HG02973 (cell line): ENCODE results near the gene CCNJL.
"Not testable (repeated sequence)": the region's sequence is repeated elsewhere in the genome, so short reads cannot be mapped to it uniquely, and the experiment has no call there.

Source experiments
- ATAC-seq: cut with Tn5 transposase; IDR thresholded peaks from one replicate; pipeline ENCODE4 v1.9.1; 2021; ENCODE audit warnings: moderate library complexity; ENCODE audit not compliant: unreplicated experiment

CCNJL gene

DNA sequence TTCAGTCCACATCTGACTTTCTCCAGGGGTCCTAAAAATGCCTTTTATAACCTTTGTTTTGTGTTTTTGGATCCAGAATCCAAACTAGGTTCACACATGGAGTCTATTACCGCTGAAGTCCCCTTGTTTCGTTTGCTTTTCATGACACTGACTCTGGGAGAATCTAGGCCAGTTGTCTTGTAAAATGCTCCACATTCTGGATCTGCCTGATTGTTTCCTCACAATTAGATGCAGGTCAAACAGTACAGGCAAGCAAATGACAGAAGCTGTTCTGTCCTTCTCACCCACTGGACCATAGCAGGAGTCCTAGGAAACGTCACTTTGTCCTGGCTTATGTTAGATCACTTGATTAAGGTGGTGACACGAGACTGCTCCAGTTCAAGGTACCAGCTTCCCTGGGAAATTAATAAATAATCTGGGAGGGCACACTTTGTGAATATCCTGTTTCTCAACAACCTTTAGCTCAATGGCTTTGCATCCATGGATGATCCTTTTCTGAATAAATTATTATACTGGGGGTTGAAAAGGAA lies 49.0 kb downstream of the CCNJL start:
- no peak for ATAC-seq

DNA sequence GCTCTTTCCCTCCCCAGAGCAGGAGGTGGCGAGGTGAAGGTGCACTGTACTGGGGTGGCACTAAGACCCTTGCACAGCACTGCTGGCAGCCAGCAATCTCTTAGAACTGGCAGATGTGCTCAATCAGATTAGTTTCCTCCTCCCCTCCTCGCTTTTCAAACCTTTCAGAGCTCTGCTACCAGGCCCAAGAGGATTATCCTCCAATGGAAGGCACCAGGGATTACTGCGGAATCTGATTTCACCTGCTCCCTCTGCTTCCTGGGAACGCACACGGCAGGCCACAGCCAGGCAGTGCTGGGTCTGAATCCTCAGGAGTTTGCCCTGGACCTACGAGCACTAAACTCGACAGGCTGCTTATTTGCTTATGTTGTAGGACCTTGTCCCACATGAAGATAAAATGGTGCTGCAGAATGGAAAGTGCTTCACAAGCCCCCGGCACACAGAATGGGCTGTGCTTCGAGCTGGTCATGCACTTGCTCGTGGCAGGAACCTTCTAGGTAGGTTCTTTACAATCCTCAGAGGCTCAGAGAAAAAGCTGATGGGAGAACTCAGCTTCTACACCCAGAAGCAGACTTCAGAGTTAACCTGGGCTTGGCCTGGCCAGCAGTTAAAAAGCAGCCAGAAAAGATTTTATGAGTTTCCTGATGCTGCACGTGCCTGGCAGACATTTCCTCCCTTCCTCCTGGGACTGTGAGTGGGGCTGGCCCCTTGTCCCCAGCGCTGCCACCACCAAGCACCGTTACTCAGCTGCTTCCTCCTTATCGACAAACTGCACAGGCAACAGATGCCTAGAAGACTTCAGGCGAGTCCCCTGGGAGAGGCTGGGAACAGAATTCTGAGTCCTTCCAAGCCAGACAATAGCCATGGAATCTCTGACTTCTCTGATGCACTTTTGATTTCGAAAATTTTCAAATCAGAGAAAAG lies 50.0 kb downstream of the CCNJL start:
- ATAC-seq: no peak

DNA sequence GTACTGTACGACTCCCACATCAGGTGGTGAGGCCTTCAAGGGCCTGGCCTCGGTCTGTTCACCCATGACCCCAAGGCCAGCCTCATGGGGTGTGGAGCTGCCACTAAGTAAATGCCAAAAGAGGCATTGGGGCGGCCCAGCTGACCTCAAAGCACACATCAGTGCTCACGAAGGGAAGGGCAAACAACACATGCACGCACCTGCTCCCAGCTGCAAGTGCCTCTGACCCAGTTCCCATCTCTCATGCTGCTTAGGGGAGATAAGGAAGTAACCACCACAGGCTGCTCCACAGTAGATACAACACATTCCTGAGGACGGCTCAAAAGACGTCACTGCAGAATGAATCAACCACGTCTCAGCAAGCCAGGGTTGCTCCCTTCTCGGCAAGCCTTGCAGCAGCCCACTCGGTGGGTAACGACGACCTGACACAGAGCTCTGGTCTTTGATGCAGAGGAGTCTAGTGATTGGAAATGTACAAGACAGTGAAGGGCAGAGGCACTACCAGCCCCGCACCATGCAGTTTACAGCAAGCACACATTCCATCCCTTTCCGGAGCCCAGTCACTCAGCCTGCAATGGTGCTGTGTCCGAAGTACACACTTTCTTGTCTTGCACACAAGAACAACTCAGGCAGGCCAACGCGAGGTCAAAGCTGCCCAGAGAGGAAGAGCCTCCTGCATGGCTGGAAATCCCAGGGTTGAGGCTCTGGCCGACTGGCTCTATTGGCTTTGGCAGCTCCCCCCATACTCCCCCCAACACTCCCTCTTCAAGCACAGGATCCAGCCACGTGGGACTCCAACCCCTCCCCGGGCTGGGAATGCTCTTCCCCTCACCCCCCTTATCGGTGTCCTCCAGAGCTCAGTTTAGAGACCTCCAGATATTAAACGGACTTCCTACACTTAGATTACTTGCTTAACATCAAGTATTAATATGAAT lies 51.2 kb downstream of the CCNJL start:
- no peak for ATAC-seq

DNA sequence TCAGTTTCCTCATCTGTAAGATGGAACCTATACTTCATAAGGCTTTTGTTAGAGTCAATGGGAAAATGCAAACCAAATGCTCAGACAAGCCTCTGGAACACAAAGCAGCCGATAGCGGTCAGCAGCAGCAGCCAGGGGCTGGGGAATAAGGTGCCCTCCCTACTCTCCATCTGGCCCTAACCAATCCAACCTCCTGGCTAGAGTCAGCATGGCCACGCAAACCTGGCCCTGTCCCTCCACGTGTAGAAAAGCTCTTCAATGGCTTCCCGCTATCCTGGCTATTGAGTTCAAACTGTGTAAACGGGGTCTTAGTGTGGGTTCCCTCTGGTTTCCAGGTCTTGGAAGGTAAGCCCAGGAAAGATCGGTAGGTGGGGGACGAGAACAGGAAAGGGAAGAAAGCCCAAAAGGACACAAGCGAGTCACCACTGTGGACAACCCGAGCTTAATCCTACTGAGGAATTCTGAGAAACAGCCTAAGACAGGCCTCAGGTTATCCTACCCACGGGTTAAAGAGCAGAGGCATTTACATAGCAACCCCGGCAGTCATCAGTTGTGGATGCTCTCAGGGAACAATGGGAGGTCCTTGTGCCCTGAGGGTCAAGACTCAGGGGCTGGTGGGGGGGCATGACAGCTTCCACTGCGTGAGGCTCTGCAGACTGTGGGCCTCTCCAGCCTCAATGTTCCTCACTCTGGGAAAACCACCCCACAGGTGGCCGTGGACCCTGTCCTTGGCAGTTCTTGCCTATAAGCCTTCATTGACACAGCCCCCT lies 52.2 kb downstream of the CCNJL start:
- ATAC-seq: no peak

DNA sequence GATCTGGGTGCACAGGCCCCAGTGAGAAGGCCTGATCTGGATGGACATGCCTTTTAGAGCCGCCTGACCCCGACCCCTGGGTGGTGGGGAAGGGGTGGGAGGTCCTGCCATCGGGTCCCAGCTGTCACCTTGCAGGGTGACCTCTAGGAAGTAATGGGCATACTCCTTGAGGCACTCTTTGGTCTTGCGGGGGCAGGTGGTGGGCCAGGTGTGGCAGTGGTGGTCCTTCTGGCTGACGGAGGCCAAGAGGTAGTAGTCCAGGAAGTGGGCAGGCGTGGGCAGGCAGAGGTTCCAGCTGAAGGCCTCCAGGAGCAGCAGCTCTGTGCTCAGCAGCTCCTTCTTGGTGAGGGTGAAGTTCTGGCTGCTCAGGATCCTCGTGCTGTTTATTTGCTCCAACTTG lies 53.0 kb downstream of the CCNJL start:
- no peak for ATAC-seq

- ATAC-seq: no peak
These were observed 57.7 kb downstream of the CCNJL start for GRCh38 chr5:160254706-160255105.

GRCh38 chr5:160253441-160253840 lies 58.9 kb downstream of the CCNJL start:
- ATAC-seq: no peak

DNA sequence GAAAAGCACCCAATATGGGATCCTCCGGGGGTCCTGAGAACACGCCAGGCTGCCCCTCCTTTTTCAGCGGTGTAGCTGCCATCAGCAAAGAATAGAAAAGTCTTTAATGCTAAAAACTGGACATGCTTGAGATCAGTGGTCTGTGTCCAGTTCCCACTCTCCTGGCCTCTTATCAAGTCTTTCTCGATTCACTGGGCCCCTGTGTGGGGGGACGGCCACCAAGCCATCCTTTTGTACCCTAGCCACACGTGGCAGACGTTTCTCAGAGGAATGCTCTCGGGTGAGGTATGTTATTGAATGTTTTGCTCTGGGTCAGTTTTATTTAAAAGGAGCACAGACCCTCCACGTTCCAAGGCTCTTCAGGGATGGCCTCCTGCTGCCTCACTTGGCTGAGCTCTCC lies 59.4 kb downstream of the CCNJL start:
- ATAC-seq: no peak

DNA sequence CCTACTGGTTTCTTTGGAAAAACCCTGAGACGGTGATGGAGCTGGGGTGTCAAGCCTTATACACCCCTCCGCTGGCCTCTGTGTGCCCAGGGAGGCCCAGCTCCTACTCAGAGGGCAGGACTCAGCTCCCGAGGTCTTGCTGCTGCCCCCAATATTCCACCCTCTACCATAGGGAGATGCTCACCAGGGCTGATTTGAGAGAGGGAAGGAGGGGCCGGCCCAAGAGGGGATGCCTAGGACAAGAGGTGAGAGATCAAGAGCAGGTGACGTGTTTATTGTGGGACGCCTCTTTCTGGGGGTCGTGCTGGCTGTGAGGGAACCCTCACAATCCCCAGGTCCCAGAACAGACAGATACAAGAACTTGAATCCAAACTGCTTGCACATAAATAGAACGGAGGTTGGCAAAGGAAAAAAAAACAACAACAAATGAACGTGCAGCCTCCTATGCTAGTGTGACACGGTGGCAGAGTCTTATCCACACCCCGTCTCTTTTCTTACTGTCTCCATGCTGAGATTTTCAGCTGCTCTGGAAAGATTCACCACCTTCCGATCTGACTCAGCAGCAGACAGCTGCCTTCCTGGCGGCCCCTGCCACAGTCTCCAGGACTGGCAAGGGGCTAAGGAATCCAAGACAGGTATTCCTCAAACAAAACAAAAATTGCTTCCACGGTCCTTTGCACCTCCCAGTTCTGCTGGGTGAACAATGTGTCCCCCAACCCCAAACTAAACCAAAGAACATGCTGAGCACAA lies 60.8 kb downstream of the CCNJL start:
- no peak for ATAC-seq

- no peak for ATAC-seq
These were observed 61.5 kb downstream of the CCNJL start for GRCh38 chr5:160250826-160251225.

- ATAC-seq: no peak
These were observed 62.1 kb downstream of the CCNJL start for GRCh38 chr5:160250226-160250625.

- not testable (repeated sequence) for ATAC-seq
These were observed 62.8 kb downstream of the CCNJL start for GRCh38 chr5:160249570-160249969.

DNA sequence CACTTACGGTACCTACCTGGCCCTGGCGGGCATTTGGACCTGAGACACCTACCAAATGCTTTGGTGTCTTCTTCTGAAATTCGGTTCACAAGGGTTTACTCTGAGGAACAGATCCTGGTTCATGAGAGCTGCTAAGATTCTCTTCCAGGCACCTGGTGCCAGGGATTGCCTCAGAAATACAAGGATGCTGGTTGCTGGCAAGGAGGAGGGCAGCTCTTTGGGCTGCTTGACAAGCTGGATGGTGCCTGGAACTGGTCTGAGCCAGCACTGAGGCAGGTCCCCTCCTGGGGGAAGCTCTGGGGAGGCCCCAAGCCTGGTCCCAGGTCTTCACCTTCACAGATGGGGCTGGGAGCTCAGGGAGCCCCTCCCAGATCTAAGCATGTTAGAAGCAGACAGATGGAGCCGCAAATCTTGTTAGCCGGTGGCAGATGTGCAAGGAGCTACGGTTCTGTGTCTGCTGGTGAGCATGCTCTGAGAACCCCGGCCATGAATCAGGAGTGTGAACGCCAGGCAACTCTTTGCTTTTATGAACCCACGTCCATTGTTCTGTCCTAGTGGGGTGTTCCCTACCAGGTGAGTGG lies 66.8 kb downstream of the CCNJL start:
- no peak for ATAC-seq

GRCh38 chr5:160242145-160242544 lies 70.2 kb downstream of the CCNJL start:
- no peak for ATAC-seq

DNA sequence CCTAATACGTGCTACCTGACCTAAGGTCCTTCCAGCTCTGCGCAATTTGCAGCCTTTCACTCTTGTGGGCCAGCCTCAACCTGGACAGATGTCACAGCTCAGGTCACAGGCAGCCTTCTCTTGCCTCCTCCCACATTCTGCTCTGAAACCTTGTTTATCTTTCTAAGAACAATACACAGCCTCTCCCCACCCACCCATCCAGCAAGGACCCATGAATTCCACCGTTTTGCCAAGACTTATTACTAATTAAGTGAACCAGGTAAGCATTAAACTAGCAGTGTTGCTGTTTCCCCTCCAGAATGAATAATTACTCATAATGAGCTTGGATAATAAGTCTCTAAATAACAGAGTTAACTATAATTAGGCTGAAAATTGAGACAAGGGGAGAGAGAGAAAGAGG lies 72.0 kb downstream of the CCNJL start:
- ATAC-seq: no peak

GRCh38 chr5:160237571-160238093 lies 74.7 kb downstream of the CCNJL start:
- no peak for ATAC-seq

DNA sequence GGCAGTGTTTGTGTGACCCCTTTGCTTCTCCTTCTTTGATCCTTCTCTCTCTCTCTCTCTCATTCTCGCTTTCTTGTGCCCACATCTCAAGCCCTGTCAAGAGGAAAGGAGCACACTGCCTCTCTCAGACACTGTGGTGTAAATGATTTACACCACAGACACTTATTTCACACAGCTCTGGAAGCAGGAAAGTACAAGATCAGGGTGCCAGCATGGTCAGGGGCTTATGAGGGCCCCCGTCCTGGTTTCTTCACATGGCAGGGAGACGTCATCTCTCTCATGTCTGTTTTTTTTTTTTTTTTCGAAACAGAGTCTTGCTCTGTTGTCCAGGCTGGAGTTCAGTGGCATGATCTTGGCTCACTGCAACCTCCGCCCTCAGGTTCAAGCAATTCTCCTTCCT lies 76.6 kb downstream of the CCNJL start:
- no peak for ATAC-seq

DNA sequence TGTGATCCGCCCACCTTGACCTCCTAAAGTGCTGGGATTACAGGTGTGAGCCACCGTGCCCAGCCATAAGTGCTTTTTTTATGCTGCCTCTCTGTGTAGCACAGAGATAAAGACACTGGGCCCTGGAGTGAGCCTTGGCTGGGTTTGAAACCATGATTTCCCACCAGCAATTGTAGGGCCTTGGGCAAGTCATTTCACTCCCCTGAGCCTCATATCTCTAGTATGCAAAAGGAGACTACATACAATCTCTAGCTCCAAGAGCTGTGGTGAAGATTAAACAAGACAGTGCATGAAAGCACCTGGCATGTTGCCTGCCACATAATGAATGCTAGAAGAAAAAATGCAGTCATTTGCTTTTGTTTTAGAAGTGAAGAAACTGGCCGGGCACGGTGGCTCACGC lies 79.1 kb downstream of the CCNJL start:
- no peak for ATAC-seq

DNA sequence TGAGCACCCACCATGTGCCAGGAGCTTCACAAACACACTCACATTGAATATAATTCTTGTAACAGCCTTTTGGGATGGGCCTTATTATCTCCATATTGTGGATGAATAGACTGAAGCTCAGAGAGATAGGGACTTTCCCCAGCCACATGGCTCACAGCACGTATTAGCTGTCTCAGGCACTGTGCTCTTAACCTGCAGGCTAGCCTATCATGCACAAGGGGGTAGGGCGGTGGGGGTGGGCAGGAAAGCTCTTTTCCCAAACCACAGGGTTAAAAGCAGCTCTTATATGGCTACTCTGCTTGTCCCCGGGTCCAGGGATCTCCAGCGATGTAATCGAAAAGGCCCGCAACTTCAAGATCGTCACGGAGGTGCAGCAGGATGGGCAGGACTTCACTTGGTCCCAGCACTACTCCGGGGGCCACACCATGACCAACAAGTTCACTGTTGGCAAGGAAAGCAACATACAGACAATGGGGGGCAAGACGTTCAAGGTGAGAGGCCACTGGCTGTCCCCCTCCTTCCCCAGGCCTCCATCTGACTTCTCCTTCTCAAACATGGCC lies 80.5 kb downstream of the CCNJL start:
- no peak for ATAC-seq
